Aorta (tissue), 5 donors: ENCODE data around the gene SYNGR3. TPM values are rescaled to one million over a fixed set of nuclear protein-coding genes. Genes with fewer than 3 reads are reported as not detected.

Experiments used
- ATAC-seq: fragments of 200-7000 bp; cut with Tn5 transposase; one replicate; pipeline ENCODE4 v1.9.1; 2022; ENCODE audit warnings: moderate library complexity; ENCODE audit not compliant: low FRiP score
- DNase-seq, 2 donors: peaks; one replicate each; pipeline ENCODE4 v3.0.0-alpha.2; 2020
- H3K27ac ChIP-seq, 2 donors: one replicate each; pipeline ENCODE4 v1.5.1; 2013; ENCODE audit warnings: low read length in 2 of 2, mild to moderate bottlenecking in 2 of 2, moderate library complexity in 2 of 2, control low read depth in 1 of 2, inconsistent platforms in 1 of 2, low read depth in 1 of 2
- H3K27me3 ChIP-seq, 2 donors: one replicate each; pipeline ENCODE4 v1.6.1; 2013; ENCODE audit warnings: control low read depth in 1 of 2, low read length in 1 of 2, mild to moderate bottlenecking in 1 of 2, moderate library complexity in 1 of 2; ENCODE audit not compliant: insufficient read depth in 2 of 2, control insufficient read depth in 1 of 2
- H3K36me3 ChIP-seq, 2 donors: one replicate each; pipeline ENCODE4 v1.6.1; 2013; ENCODE audit warnings: control low read depth in 1 of 2, low read length in 1 of 2, mild to moderate bottlenecking in 1 of 2; ENCODE audit not compliant: insufficient read depth in 2 of 2, control insufficient read depth in 1 of 2
- H3K4me1 ChIP-seq, 2 donors: one replicate each; pipeline ENCODE4 v1.6.1; 2013; ENCODE audit warnings: low read length in 2 of 2, control low read depth in 1 of 2, mild to moderate bottlenecking in 1 of 2, moderate library complexity in 1 of 2; ENCODE audit not compliant: insufficient read depth in 2 of 2, control insufficient read depth in 1 of 2
- H3K4me3 ChIP-seq, 2 donors: one replicate each; pipeline ENCODE4 v1.5.1; 2013; ENCODE audit warnings: low read length in 2 of 2, control low read depth in 1 of 2, mild to moderate bottlenecking in 1 of 2
- H3K9me3 ChIP-seq: one replicate; pipeline ENCODE4 v1.6.1; 2013; ENCODE audit warnings: mild to moderate bottlenecking, low read length; ENCODE audit not compliant: control insufficient read depth
- WGBS, 2 donors: extraction: QIAGEN DNeasy Blood & Tissue Kit; methylation state at CpG; one replicate each; pipeline ENCODE4 v1.1.7; 2013; 5-methylcytosine and 5-hydroxymethylcytosine counted together
- intact Hi-C, 2 donors: fragments of 100-400 bp; cut with DNase I; formaldehyde crosslinking; loops; one replicate each; pipeline versions ENCODE4 v1.14.2 to v1.15.0; 2022
- polyA plus RNA-seq, 2 donors: library from polyadenylated mRNA; stranded (reverse); fragments of 200-250 nt; gene quantifications; one replicate each; pipeline ENCODE4 v1.2.3, GENCODE V29; 2013
- total RNA-seq, 2 donors: library from RNA; stranded (reverse); fragmentation: NEBNext Ultra II Directional; extraction: Animal tissue kit (Norgen Biotek cat#: 25700); gene quantifications; one replicate each; pipeline ENCODE4 v1.2.1, GENCODE V29; 2021
- donor health status: healthy with polysubstance abuse.
- donor health status: Bipolar disorder and iron deficiency.
- donor health status: DM: no; HTN: no; CAD: no.
- donor health status: DM: no; HTN: no; CAD: no.
- donor health status: DM: yes; HTN: yes; CAD: no.

Gene SYNGR3
- total and polyA plus RNA-seq, 4 donors, result 0.26 to 0.57 (median 0.36) TPM; not detected in 1

GRCh38 chr16:1980030-1980769 lies 9.6 kb upstream of the SYNGR3 start:
- intact Hi-C loops, result no loop called here
- Histone ChIP-seq H3K4me3 (no peak overlapping the region), H3K36me3 (peaks cover 0 to 25% of the 10 kb centered on the region in 2 donors), H3K27ac (no peak overlapping the region), H3K27me3 (peaks cover 0 to 2% of the 10 kb centered on the region in 2 donors), H3K4me1 (peaks cover 0 to 1% of the 10 kb centered on the region in 2 donors), H3K9me3 (no peaks in the 10 kb centered on the region)
- ATAC-seq (no peak), DNase-seq (no peak)
- WGBS, 2 donors, result 6 to 7% methylated on average over 48 to 53 of the region's 53 CpGs

- peaks cover 0 to 20% of the 10 kb centered on the region in 2 donors for H3K36me3 ChIP-seq
- peaks cover 0 to 1% of the 10 kb centered on the region in 2 donors for H3K4me1 ChIP-seq
- no peaks in the 10 kb centered on the region for H3K9me3 ChIP-seq
- peaks cover 0 to 2% of the 10 kb centered on the region in 2 donors for H3K27me3 ChIP-seq
- no peak overlapping the region for H3K4me3 ChIP-seq
- 19% methylated on average over 16 of the region's 16 CpGs for WGBS, 2 donors
- DNase-seq (no peak), ATAC-seq (no peak)
- no peak overlapping the region for H3K27ac ChIP-seq
- intact Hi-C loops, result no loop called here
Observed at GRCh38 chr16:1980770-1981087, 9.0 kb upstream of the SYNGR3 start.

- Histone ChIP-seq H3K27ac (no peak within 1 kb of the TSS), H3K36me3 (peaks cover 0 to 16% of the 10 kb centered on the region in 2 donors), H3K9me3 (no peaks in the 10 kb centered on the region), H3K4me3 (no peak within 1 kb of the TSS), H3K27me3 (peaks cover 0 to 2% of the 10 kb centered on the region in 2 donors), H3K4me1 (peaks cover 0 to 1% of the 10 kb centered on the region in 2 donors)
- intact Hi-C loops, result no loop called here
- DNase-seq (no peak), ATAC-seq (no peak)
- WGBS, 2 donors, result 28 to 32% methylated on average over 6 of the region's 6 CpGs
Observed at GRCh38 chr16:1981398-1981836, 8.4 kb upstream of the SYNGR3 start, which contains the start of gene NOXO1. NOXO1 (minus strand) TSS chr16:1981469; CDS start chr16:1981179, 290 bp downstream.

- peaks cover 0 to 11% of the 10 kb centered on the region in 2 donors for H3K36me3 ChIP-seq
- H3K4me3 ChIP-seq, result no peak overlapping the region
- intact Hi-C loops, result no loop called here
- WGBS, 2 donors, result 57 to 59% methylated on average over 5 of the region's 5 CpGs
- peaks cover 0 to 1% of the 10 kb centered on the region in 2 donors for H3K4me1 ChIP-seq
- H3K27ac ChIP-seq, result no peak overlapping the region
- DNase-seq, result no peak
- peaks cover 0 to 2% of the 10 kb centered on the region in 2 donors for H3K27me3 ChIP-seq
- no peak for ATAC-seq
- H3K9me3 ChIP-seq, result no peaks in the 10 kb centered on the region
Observed at GRCh38 chr16:1982013-1982433, 7.7 kb upstream of the SYNGR3 start.

GRCh38 chr16:1982991-1983543 lies 6.7 kb upstream of the SYNGR3 start:
- peaks cover 0 to 4% of the 10 kb centered on the region in 2 donors for H3K36me3 ChIP-seq
- H3K9me3 ChIP-seq, result no peaks in the 10 kb centered on the region
- ATAC-seq (no peak), DNase-seq (no peak)
- H3K27me3 ChIP-seq, result peaks cover 0 to 2% of the 10 kb centered on the region in 2 donors
- 22 to 24% methylated on average over 19 of the region's 19 CpGs for WGBS, 2 donors
- peak overlapping the region in 1 of 2 donors; percentile 1 for H3K4me3 ChIP-seq
- intact Hi-C loops, result no loop called here
- H3K27ac ChIP-seq, result no peak overlapping the region
- peaks cover 0 to 1% of the 10 kb centered on the region in 2 donors for H3K4me1 ChIP-seq

GRCh38 chr16:1983544-1984346 lies 6.0 kb upstream of the SYNGR3 start, which contains the start of gene GFER:
GFER (plus strand) TSS chr16:1984193; CDS start chr16:1984219, 26 bp downstream.
- peaks cover 0 to 2% of the 10 kb centered on the region in 2 donors for H3K27me3 ChIP-seq
- 0% methylated on average over 86 to 109 of the region's 109 CpGs for WGBS, 2 donors
- ATAC-seq (peak; percentile 95), DNase-seq (peak; percentile 95 to 96)
- H3K4me1 ChIP-seq, result peaks cover 0 to 1% of the 10 kb centered on the region in 2 donors
- peak within 1 kb of the TSS; percentile 39 to 78 for H3K4me3 ChIP-seq
- H3K27ac ChIP-seq, result peak within 1 kb of the TSS in 1 of 2 donors; percentile 0
- intact Hi-C loops, result no loop called here
- no peaks in the 10 kb centered on the region for H3K9me3 ChIP-seq
- H3K36me3 ChIP-seq, result no peaks in the 10 kb centered on the region

GRCh38 chr16:1984347-1985225 lies 5.2 kb upstream of the SYNGR3 start:
- intact Hi-C loops, result no loop called here
- no peak for ATAC-seq
- Histone ChIP-seq H3K27ac (no peak overlapping the region), H3K36me3 (no peaks in the 10 kb centered on the region), H3K9me3 (no peaks in the 10 kb centered on the region), H3K4me1 (peaks cover 0 to 1% of the 10 kb centered on the region in 2 donors), H3K4me3 (peak overlapping the region; percentile 39 to 78), H3K27me3 (no peaks in the 10 kb centered on the region)
- WGBS, 2 donors, result 11% methylated on average over 53 to 58 of the region's 58 CpGs
- DNase-seq, result no peak
